ENCODE measurements around the gene PPP1R9B.

DNA sequence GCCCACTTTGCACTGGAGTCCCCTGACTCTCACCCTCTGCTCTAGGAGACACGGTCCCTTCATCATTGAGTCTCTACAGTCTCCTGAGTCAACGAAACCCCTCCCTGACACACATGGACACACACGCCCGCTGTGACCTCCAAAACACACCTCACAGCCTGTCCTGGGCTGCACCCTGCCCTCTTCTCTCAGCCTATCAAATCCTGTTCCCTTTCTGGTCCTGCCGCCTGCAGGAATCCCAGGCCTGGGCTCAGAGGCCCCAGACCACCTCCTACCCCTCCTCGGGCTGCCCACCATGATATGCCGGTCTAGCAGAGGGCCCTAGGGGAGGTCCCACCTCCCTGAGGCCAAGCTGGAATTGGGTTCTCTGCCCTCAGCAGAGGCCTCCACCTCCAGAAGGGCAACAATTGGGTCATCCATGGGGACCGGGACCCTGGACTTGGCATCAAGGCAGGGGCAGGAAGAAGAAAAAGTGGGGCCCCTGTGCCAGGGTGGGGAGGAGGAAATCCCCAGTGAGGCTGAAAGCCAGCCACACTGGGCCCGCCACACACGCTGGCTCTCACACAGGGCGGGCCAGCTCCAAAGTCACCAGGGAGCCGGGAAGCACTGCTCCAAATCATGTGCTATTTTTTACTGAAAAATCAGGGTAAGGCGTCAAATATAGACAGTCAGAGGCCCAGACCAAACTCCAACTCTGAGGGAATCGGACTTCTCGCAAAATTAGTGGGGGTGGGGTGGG lies 3.4 kb downstream of the PPP1R9B start:
- TF ChIP-seq, protein P1, sequence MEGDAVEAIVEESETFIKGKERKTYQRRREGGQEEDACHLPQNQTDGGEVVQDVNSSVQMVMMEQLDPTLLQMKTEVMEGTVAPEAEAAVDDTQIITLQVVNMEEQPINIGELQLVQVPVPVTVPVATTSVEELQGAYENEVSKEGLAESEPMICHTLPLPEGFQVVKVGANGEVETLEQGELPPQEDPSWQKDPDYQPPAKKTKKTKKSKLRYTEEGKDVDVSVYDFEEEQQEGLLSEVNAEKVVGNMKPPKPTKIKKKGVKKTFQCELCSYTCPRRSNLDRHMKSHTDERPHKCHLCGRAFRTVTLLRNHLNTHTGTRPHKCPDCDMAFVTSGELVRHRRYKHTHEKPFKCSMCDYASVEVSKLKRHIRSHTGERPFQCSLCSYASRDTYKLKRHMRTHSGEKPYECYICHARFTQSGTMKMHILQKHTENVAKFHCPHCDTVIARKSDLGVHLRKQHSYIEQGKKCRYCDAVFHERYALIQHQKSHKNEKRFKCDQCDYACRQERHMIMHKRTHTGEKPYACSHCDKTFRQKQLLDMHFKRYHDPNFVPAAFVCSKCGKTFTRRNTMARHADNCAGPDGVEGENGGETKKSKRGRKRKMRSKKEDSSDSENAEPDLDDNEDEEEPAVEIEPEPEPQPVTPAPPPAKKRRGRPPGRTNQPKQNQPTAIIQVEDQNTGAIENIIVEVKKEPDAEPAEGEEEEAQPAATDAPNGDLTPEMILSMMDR (IDR thresholded peaks at IDR 0.05; ENCODE audit: borderline replicate concordance, extremely low read depth, low read length, poor library complexity, severe bottlenecking), result no peak
- TF ChIP-seq EZH2 (IDR thresholded peaks at IDR 0.05; ENCODE audit: borderline replicate concordance, low read depth, low read length, severe bottlenecking), result no peak
